OCI-LY3 (cell line): ENCODE results near the gene MEIOC.

Experiments
- H2AFZ ChIP-seq: fragments of 200-600, 300-600 bp; shearing (Covaris generic); 2 replicates; pipeline ENCODE4 v1.6.0; 2014; ENCODE audit warnings: antibody characterized with exemption, low read depth, low read length
- H3K27ac ChIP-seq: fragments of 200-600, 300-600 bp; sonication (generic); 2 replicates; pipeline ENCODE4 v1.5.1; 2014; ENCODE audit warnings: mild to moderate bottlenecking, low read length, moderate library complexity, mixed read lengths
- H3K27me3 ChIP-seq: fragments of 200-600, 300-600 bp; sonication (generic); 2 replicates; pipeline ENCODE4 v1.6.1; 2014; ENCODE audit warnings: low read depth, low read length, mixed read lengths
- H3K36me3 ChIP-seq: fragments of 200-600, 300-600 bp; sonication (generic); replicated peaks from 2 replicates; pipeline ENCODE3; 2014; ENCODE audit warnings: low read depth, low read length, mixed read lengths
- H3K4me1 ChIP-seq: fragments of 300-600, 200-600 bp; sonication (generic); 2 replicates; pipeline ENCODE4 v1.6.1; 2014; ENCODE audit warnings: low read length, mixed read lengths
- H3K4me2 ChIP-seq: fragments of 200-600, 300-600 bp; sonication (generic); 2 replicates; pipeline ENCODE4 v1.6.1; 2014; ENCODE audit warnings: low read length, mixed read lengths
- H3K4me3 ChIP-seq: fragments of 300-600, 200-600 bp; sonication (generic); 2 replicates; pipeline ENCODE4 v1.5.1; 2014; ENCODE audit warnings: antibody characterized with exemption, mild to moderate bottlenecking, low read length, moderate library complexity
- H3K79me2 ChIP-seq: fragments of 300-600, 200-600 bp; shearing (Covaris generic); 2 replicates; pipeline ENCODE4 v1.6.1; 2014; ENCODE audit warnings: mild to moderate bottlenecking, low read length, mixed read lengths
- H3K9ac ChIP-seq: fragments of 300-600, 200-600 bp; shearing (Covaris generic); 2 replicates; pipeline ENCODE4 v1.6.0; 2014; ENCODE audit warnings: mild to moderate bottlenecking, low read length, moderate library complexity
- H3K9me3 ChIP-seq: fragments of 200-600, 300-600 bp; shearing (Covaris generic); 2 replicates; pipeline ENCODE4 v1.6.1; 2014; ENCODE audit warnings: low read length, mixed read lengths; ENCODE audit not compliant: insufficient read depth
- H4K20me1 ChIP-seq: fragments of 200-600, 300-600 bp; sonication (generic); 2 replicates; pipeline ENCODE4 v1.6.1; 2016; ENCODE audit warnings: low read length, mixed read lengths; ENCODE audit not compliant: insufficient read depth
- EZH2phosphoT487 ChIP-seq: fragments of 200-600 bp; shearing (Covaris generic); IDR thresholded peaks from 2 replicates; pipeline ENCODE4 v1.6.1; 2018; ENCODE audit warnings: antibody characterized with exemption, mixed run types, low read depth
- TF ChIP-seq, protein P1 (sequence below): fragments of 200-600, 300-600 bp; sonication (generic); IDR thresholded peaks from 2 replicates; pipeline ENCODE4 v1.5.1; 2014; ENCODE audit warnings: antibody characterized with exemption, low read length, low read depth

The MEIOC gene

DNA sequence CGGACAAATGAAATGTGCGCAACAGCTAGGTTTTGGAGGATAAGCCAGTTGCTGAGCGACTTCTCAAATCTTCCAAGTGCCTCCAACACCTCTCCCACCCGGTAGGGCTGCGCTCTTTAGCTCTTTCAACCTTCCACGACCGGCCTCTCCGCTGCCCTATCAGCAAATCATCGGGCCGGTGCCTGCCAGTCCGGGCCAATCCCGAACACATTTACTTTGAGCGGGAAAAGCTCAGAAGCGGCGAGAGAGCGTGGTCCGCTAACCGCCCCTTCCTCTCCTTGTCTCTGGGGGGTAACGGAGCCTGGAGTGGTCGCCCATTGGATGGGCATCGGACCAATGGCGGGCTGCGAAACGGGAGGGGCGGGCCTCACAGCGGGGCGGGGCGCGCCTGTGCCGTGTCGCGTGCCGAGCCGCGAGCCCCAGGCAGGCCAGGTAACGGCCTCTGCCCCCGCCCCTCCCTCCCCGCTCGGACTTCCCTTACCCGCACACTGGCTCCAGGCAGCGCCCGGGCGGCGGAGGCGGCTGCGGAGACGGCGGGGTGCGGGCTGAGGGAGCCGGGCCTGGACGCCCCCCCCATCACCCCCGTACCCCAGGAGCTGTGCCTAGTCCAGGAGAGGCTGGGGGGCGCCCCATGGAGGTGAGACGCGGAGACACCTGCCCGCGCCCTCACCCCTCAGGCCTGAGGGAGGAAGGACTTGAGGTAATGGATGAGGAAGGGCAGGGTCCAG lies at the start of gene MEIOC:
Gene MEIOC, plus strand, starts transcription at position 486 of the 728 bp plus-strand sequence. Its CDS starts 146 bp downstream, at position 632.
- Histone ChIP-seq H3K36me3 (no peaks in the 10 kb centered on the region), H3K4me3 (no peak within 1 kb of the TSS), H2AFZ (no peak within 1 kb of the TSS), H3K79me2 (no peaks in the 10 kb centered on the region), H3K27ac (no peak within 1 kb of the TSS), H3K9ac (no peak within 1 kb of the TSS), H3K27me3 (no peaks in the 10 kb centered on the region), H3K4me1 (no peaks in the 10 kb centered on the region), H3K9me3 (no peaks in the 10 kb centered on the region), H3K4me2 (no peak within 1 kb of the TSS), H4K20me1 (no peaks in the 10 kb centered on the region)
- TF ChIP-seq, protein P1, sequence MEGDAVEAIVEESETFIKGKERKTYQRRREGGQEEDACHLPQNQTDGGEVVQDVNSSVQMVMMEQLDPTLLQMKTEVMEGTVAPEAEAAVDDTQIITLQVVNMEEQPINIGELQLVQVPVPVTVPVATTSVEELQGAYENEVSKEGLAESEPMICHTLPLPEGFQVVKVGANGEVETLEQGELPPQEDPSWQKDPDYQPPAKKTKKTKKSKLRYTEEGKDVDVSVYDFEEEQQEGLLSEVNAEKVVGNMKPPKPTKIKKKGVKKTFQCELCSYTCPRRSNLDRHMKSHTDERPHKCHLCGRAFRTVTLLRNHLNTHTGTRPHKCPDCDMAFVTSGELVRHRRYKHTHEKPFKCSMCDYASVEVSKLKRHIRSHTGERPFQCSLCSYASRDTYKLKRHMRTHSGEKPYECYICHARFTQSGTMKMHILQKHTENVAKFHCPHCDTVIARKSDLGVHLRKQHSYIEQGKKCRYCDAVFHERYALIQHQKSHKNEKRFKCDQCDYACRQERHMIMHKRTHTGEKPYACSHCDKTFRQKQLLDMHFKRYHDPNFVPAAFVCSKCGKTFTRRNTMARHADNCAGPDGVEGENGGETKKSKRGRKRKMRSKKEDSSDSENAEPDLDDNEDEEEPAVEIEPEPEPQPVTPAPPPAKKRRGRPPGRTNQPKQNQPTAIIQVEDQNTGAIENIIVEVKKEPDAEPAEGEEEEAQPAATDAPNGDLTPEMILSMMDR = no peak
- no peak for TF ChIP-seq EZH2phosphoT487

DNA sequence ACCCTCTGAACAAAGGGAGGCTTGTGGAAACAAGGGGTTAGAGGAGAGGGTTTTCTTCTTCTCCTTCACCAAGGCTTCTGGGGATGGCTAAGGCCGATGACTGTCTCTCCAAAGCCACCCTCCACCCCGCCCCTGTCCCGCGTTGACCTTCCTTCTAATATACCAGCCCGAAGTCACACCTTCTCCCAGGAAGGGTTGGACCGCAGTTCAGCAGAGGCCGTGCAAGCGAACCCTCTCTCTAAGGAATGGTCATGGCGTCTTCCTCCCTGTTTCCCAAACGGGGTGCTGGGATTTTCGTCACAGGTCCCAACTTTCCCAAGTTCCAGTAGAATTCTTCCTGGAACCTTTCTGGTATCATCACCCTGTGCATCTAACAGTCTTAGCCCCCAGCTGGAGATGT lies 49.6 kb upstream of the MEIOC start:
- Histone ChIP-seq H3K9ac (no peak overlapping the region), H3K27me3 (no peaks in the 10 kb centered on the region), H4K20me1 (no peaks in the 10 kb centered on the region), H3K9me3 (no peaks in the 10 kb centered on the region), H3K36me3 (no peaks in the 10 kb centered on the region), H3K4me1 (no peaks in the 10 kb centered on the region), H3K27ac (no peak overlapping the region), H3K4me3 (no peak overlapping the region), H3K79me2 (no peaks in the 10 kb centered on the region), H2AFZ (no peak overlapping the region), H3K4me2 (no peak overlapping the region)
- no peak for TF ChIP-seq EZH2phosphoT487
- TF ChIP-seq, protein P1 = no peak

DNA sequence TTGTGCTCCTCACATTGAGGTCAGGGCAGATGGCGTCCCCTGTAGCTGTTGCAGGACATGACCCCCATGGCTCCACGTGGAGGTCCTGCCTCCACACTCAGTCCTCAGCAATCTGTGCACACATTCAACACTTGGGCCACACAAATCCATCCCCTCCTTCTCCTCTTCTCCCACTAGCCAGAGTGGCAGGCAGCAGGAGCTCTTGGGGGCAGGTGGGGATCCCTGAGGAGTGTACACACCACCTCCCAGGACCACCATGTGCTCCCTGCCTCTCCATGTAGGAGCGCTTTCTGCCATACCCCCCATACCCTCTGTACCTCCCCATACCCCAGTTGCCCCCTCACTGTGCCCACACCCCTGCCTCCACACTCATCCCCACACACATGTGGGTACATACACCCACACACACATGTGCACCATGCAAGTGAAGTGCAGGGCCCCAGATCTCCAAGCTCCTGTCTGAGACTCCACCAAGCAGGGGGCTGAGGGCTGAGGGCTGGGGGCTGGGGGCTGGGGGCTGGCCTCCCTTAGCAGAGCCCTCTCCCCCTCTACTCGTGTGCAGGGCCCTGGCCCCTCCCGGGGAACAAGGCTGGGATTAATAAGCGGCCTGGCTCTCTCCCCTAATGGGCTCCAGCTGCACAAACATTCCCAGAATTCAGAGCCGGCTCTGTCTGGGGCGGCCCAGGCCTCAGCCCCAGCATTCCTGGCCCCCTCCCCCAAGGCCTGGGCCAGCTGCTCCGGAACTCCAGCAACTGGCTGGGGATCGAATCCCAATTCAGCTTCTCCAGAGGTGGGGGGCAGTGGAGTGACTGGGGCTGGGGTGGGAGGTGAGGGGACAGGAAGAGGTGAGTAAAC lies 48.2 kb upstream of the MEIOC start:
- Histone ChIP-seq H3K9me3 (no peaks in the 10 kb centered on the region), H3K27me3 (no peaks in the 10 kb centered on the region), H3K36me3 (no peaks in the 10 kb centered on the region), H3K79me2 (no peaks in the 10 kb centered on the region), H3K4me2 (no peak overlapping the region), H2AFZ (no peak overlapping the region), H3K9ac (no peak overlapping the region), H4K20me1 (no peaks in the 10 kb centered on the region), H3K4me1 (no peaks in the 10 kb centered on the region), H3K27ac (no peak overlapping the region), H3K4me3 (no peak overlapping the region)
- TF ChIP-seq EZH2phosphoT487 = no peak

DNA sequence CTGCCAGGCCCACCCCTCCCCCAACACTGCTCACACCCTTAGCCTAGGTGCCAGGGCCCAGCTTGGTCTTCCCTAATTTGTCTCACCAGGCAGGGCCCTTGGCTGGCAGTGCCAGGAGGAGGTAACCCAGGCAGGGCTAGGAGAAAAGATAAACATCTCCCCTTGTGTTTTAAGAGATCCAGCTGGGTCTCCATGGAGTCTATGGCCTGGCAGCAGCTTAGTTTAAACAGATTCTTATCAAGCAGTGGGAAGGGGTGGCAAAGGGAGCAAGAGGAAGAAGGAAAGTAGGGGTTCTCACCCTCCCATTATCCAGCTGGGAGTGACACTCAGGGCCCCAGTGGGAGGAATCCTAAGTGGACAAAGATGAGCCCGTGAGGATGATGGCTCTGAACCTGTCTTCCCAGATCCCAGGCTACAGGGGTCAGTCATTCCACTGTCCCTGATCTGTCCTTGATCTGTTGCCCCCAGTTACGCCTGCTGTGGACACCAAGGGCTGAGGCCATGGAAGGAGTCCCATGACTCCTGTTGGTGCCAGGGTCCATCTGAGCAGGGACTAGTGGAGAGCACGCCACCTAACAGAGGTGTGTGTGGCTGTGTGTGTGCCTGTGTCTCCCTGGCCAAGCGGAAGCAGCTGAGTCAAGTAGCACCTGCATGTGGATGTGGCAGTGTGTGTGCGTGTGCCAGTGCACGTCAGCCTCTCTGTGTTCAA lies 47.4 kb upstream of the MEIOC start:
- no peaks in the 10 kb centered on the region for H3K9me3 ChIP-seq
- H3K4me2 ChIP-seq = no peak overlapping the region
- no peak overlapping the region for H3K4me3 ChIP-seq
- H3K27me3 ChIP-seq = no peaks in the 10 kb centered on the region
- H3K4me1 ChIP-seq = no peaks in the 10 kb centered on the region
- H3K27ac ChIP-seq = no peak overlapping the region
- TF ChIP-seq EZH2phosphoT487 = no peak
- TF ChIP-seq, protein P1 = no peak
- no peak overlapping the region for H3K9ac ChIP-seq
- H2AFZ ChIP-seq = no peak overlapping the region
- H3K36me3 ChIP-seq = no peaks in the 10 kb centered on the region
- no peaks in the 10 kb centered on the region for H3K79me2 ChIP-seq
- H4K20me1 ChIP-seq = no peaks in the 10 kb centered on the region
